ENCODE measurements around the gene SUSD1.

DNA sequence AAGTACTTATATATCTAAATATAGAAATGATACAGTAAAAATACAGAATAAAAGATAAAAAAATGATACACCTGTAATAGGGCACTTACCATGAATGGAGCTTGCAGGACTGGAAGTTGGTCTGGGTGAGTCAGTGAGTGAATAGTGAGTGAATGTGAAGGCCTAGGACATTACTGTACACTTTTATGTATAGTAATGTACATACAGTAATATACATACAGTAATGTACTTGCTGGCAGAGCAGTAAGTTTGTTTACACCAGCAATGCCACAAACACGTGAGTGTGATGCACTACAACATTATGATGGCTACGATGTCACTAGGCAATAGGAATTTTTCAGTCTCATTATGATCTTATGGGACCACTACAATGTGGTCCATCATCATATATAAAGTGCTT is 34.2 kb downstream of the SUSD1 start:
- TF ChIP-seq, protein P1, sequence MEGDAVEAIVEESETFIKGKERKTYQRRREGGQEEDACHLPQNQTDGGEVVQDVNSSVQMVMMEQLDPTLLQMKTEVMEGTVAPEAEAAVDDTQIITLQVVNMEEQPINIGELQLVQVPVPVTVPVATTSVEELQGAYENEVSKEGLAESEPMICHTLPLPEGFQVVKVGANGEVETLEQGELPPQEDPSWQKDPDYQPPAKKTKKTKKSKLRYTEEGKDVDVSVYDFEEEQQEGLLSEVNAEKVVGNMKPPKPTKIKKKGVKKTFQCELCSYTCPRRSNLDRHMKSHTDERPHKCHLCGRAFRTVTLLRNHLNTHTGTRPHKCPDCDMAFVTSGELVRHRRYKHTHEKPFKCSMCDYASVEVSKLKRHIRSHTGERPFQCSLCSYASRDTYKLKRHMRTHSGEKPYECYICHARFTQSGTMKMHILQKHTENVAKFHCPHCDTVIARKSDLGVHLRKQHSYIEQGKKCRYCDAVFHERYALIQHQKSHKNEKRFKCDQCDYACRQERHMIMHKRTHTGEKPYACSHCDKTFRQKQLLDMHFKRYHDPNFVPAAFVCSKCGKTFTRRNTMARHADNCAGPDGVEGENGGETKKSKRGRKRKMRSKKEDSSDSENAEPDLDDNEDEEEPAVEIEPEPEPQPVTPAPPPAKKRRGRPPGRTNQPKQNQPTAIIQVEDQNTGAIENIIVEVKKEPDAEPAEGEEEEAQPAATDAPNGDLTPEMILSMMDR (IDR thresholded peaks at IDR 0.05): no peak
- no peak for TF ChIP-seq POLR2A (IDR thresholded peaks at IDR 0.05)

All from body of pancreas (tissue), 4 donors.